Stimulated activated naive CD8-positive, alpha-beta T cell treated with anti-CD3 and anti-CD28 coated beads, Interleukin-15, Interleukin-2, amounts not matched to agents 100 ng/mL and 50 ng/mL, for 24 hours (primary cell): ENCODE results near the gene HSD17B4.
"Not testable (repeated sequence)": the region's sequence is repeated elsewhere in the genome, so short reads cannot be mapped to it uniquely, and the experiment has no call there.

ENCODE experiments used
- H3K27ac Mint-ChIP-seq: one replicate; pipeline ENCODE4 v1.8.0; 2021; ENCODE audit warnings: mild to moderate bottlenecking, mixed read lengths
- H3K27me3 Mint-ChIP-seq: one replicate; pipeline ENCODE4 v1.8.0; 2021; ENCODE audit warnings: mixed read lengths
- H3K36me3 Mint-ChIP-seq: one replicate; pipeline ENCODE4 v1.8.0; 2021; ENCODE audit warnings: low read depth, mixed read lengths
- H3K4me1 Mint-ChIP-seq: one replicate; pipeline ENCODE4 v1.8.0; 2021; ENCODE audit warnings: low read depth, mixed read lengths
- H3K4me3 Mint-ChIP-seq: one replicate; pipeline ENCODE4 v1.8.0; 2021; ENCODE audit warnings: mild to moderate bottlenecking, mixed read lengths
- H3K9me3 Mint-ChIP-seq: one replicate; pipeline ENCODE4 v1.8.0; 2021; ENCODE audit warnings: mixed read lengths

Gene HSD17B4

DNA sequence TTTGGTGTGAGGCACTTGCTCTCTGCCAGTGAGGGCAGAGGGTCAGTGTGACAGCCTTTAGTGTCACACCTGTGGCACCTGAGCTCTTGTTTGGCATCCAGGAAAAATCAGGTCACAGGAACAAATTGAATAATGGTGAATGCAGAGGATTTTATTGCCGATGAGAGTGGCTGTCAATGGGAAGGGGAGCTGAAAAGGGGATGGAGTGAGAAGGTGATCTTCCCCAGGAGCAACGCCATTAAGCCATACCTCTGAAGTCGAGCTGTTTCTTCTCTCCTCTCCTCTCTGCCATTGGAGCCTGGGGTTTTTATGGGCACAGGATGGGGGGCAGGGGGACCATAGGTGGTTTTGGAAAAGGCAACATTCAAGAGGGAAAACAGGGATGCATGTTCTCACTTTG lies 2.4 kb upstream of the HSD17B4 start:
- H3K36me3 Mint-ChIP-seq: no peaks in the 10 kb centered on the region
- H3K4me1 Mint-ChIP-seq: peaks cover 22% of the 10 kb centered on the region
- peaks cover 4% of the 10 kb centered on the region for H3K9me3 Mint-ChIP-seq
- H3K27me3 Mint-ChIP-seq: no peaks in the 10 kb centered on the region
- no peak overlapping the region for H3K27ac Mint-ChIP-seq
- no peak overlapping the region for H3K4me3 Mint-ChIP-seq

DNA sequence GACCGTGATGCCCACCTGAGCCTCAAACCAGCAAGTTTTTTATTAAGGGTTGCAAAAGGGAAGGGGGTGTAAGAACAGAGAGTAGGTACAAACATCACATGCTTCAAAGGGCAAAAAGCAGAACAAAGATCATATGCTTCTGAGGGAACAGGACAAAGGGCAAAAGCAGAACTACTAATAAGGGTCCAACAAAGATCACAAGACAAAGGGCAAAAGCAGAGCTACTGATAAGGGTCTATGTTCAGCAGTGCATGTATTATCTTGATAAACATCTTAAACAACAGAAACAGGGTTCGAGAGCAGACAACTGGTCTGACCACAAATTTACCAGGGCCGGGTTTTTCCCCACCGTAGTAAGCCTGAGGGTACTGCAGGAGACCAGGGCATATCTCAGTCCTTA lies 1.7 kb upstream of the HSD17B4 start:
- H3K27me3 Mint-ChIP-seq, H3K9me3 Mint-ChIP-seq, H3K4me3 Mint-ChIP-seq, H3K36me3 Mint-ChIP-seq, H3K27ac Mint-ChIP-seq: not testable (repeated sequence)
- H3K4me1 Mint-ChIP-seq: peaks cover 22% of the 10 kb centered on the region

DNA sequence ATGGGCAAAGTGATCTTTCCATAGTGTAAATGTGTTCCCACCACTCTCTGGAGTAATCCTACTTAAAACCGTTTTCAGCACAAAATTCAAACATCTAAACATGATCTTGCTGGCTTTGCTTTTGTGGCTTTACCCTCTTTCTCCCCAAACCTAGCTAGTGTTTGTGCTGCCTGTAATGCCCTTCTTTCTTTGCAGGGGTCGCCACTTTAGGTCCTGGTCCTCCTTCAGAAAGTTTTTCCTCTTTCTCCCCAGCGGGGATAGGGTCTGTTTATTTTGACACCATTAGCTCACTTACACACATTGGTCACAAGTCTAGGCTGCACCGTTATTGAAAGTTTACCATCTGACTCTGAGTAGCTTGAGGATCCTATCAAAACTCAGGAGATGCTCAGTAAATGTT lies 736 bp upstream of the HSD17B4 start:
- Mint-ChIP-seq H3K27ac (no peak overlapping the region), H3K4me3 (peak overlapping the region; percentile 91), H3K27me3 (no peaks in the 10 kb centered on the region), H3K36me3 (no peaks in the 10 kb centered on the region), H3K4me1 (peaks cover 22% of the 10 kb centered on the region), H3K9me3 (peaks cover 4% of the 10 kb centered on the region)

DNA sequence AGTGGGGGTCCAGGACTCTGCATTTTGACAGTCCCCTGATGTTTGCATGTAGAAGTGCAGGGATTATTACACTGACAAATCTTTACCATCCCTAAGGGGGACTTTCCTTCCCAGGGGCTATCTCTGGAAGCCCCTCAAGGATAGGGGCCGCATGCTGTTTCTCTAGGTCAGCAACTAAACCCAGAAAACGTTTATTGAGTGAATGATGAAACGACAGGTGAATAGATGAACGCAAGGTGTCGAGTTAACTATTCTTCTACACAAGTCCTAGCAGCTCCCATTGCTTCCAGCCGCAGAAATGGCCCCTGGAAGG lies 281 bp upstream of the HSD17B4 start:
- H3K36me3 Mint-ChIP-seq: no peaks in the 10 kb centered on the region
- H3K4me3 Mint-ChIP-seq: peak overlapping the region; percentile 91
- peak overlapping the region; percentile 85 for H3K27ac Mint-ChIP-seq
- H3K4me1 Mint-ChIP-seq: peaks cover 22% of the 10 kb centered on the region
- H3K9me3 Mint-ChIP-seq: peaks cover 4% of the 10 kb centered on the region
- H3K27me3 Mint-ChIP-seq: no peaks in the 10 kb centered on the region

DNA sequence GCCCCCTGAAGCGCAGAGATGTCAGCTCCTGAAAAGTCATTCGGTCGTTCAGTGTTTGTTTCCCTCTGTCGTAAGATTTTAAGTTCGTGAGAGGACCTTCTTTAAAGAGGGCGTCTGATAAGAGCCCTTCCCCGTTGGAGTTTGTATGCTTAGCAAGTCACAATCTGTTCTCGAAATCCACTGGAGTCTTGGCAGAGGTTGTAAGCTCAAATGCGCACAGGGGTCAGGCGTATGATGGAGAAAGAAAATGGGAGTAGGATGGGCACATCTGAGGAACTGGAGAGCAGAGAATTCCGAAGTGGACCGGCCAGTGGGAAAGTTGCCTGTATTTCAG lies 710 bp downstream of the HSD17B4 start:
- Mint-ChIP-seq H3K27ac (peak overlapping the region; percentile 85), H3K9me3 (peaks cover 4% of the 10 kb centered on the region), H3K4me1 (peaks cover 22% of the 10 kb centered on the region), H3K36me3 (no peaks in the 10 kb centered on the region), H3K4me3 (peak overlapping the region; percentile 91), H3K27me3 (no peaks in the 10 kb centered on the region)

DNA sequence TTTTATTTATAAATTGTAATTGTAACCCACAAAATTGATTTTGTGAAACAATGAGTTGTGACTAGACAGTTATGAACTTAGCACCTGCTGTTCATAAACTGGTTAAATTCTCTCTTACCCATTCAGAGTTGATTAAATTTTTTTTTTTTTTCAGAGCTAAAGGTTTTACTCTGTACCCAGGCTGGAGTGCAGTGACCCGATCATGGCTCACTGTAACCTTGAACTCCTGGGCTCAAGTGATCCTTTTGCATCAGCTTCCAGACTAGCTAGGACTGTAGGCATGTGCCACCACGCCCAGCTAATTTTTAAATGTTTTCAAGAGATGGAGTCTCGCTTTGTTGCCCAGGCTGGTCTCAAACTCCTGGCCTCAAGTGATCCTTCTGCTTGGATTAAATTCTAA lies 1.9 kb downstream of the HSD17B4 start:
- H3K27me3 Mint-ChIP-seq: no peaks in the 10 kb centered on the region
- peaks cover 29% of the 10 kb centered on the region for H3K4me1 Mint-ChIP-seq
- H3K27ac Mint-ChIP-seq: no peak overlapping the region
- no peak overlapping the region for H3K4me3 Mint-ChIP-seq
- H3K36me3 Mint-ChIP-seq: no peaks in the 10 kb centered on the region
- H3K9me3 Mint-ChIP-seq: peaks cover 4% of the 10 kb centered on the region

DNA sequence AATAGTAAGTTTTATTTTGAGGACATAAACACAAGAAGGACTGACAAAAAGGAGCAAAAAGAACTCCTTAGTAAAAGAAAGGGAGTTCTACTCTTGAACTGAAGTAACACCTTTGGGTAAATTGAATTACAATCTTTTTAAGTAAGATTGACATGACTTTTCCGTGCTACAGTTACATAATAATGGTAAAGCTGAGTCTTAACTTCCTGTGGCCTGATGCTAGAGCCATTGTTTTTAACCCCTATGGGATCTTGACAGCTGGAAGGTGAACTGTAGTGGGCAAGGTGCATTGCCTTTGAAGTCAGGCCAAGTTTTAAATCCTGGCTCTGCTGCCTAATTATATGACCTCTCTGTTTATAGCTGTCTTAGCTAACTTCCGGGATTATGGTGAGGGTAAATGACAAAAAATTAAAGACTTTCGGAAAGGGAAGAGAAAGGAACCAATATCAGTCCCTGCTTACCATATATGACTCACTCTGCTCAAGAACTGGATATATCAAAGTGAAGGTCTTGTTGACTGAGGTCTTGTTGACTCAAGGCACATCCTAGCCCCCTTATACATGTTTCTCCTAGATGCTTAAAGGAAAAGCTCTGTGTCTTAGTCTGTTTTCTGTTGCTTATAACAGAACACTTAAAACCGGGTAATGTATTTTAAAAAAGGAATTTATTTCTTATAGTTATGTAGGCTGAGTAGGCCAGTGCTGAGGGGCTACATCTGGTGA lies 6.8 kb downstream of the HSD17B4 start:
- Mint-ChIP-seq H3K4me3 (no peak overlapping the region), H3K36me3 (peaks cover 6% of the 10 kb centered on the region), H3K4me1 (peaks cover 9% of the 10 kb centered on the region), H3K9me3 (no peaks in the 10 kb centered on the region), H3K27me3 (no peaks in the 10 kb centered on the region), H3K27ac (no peak overlapping the region)

DNA sequence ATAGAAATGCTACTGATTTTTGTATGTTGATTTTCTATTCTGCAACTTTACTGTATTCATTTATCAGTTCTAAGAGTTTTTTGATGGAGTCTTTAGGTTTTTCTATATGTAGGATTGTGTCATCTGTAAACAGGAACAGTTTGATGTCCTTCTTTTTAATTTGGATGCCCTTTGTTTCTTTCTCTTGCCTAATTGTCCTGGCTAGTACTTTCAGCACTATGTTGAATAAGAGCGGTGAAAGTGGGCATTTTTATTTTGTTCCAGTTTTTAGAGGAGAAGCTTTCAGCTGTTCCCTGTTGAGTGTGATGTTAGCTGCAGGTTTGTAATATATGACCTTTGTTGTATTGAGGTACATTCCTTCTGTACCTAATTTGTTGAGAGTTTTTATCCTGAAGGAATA lies 13.3 kb downstream of the HSD17B4 start:
- H3K4me3 Mint-ChIP-seq: no peak overlapping the region
- H3K9me3 Mint-ChIP-seq: peaks cover 29% of the 10 kb centered on the region
- H3K4me1 Mint-ChIP-seq: peaks cover 30% of the 10 kb centered on the region
- no peaks in the 10 kb centered on the region for H3K27me3 Mint-ChIP-seq
- H3K36me3 Mint-ChIP-seq: peaks cover 62% of the 10 kb centered on the region
- H3K27ac Mint-ChIP-seq: no peak overlapping the region

DNA sequence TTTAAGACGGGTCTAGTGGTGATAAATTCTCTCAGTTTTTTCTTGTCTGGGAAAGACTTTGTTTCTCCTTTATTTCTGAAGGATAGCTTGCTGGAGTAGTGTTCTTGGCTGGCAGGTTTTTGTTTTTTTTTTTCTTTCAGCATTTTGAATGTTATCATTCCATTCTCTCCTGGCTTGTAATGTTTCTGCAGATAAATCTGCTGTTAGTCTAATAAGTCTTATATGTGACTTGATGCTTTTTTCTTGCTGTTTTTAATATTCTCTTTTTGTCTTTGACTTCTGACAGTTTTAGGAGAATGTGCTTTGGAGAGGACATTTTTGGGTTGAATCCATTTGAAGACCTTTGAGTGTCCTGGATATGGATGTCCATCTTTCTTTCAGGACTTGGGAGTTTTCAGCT lies 16.0 kb downstream of the HSD17B4 start:
- Mint-ChIP-seq H3K4me1 (peaks cover 37% of the 10 kb centered on the region), H3K36me3 (peaks cover 64% of the 10 kb centered on the region), H3K9me3 (peaks cover 29% of the 10 kb centered on the region), H3K27ac (no peak overlapping the region), H3K4me3 (no peak overlapping the region), H3K27me3 (no peaks in the 10 kb centered on the region)

DNA sequence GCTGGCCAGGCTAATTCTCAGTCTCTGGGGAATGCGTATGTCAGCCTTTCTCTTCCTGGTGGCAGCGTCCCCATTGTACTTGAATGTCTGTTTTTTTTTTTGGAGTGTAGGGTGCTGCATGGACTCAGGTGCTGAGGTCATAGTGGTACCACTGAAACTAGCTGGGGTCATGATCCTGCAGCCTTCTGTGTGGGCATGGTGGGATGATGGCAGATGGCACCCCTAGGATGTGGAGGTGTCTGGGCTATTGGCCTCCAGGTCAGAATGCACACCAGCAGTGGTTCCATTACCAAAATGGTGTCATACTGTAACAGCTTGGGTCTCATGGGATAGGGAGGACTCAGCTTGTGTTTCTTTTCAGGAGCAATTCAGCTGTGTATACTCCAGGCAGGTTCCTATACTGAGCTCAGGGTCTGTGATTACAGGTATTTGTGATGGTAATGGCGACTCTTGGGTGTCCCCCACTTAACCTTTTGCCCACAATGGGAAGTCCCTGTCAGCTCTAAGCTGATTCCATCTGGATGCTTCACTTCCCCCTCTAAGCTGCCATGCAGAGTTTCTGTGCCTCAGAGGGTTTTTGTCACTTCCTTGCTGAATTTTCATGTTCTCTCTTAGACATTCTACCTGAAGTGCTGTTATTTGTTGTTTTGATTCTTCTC lies 17.9 kb downstream of the HSD17B4 start:
- H3K9me3 Mint-ChIP-seq: peaks cover 27% of the 10 kb centered on the region
- no peaks in the 10 kb centered on the region for H3K27me3 Mint-ChIP-seq
- no peak overlapping the region for H3K4me3 Mint-ChIP-seq
- H3K36me3 Mint-ChIP-seq: peaks cover 63% of the 10 kb centered on the region
- no peak overlapping the region for H3K27ac Mint-ChIP-seq
- H3K4me1 Mint-ChIP-seq: peaks cover 29% of the 10 kb centered on the region

DNA sequence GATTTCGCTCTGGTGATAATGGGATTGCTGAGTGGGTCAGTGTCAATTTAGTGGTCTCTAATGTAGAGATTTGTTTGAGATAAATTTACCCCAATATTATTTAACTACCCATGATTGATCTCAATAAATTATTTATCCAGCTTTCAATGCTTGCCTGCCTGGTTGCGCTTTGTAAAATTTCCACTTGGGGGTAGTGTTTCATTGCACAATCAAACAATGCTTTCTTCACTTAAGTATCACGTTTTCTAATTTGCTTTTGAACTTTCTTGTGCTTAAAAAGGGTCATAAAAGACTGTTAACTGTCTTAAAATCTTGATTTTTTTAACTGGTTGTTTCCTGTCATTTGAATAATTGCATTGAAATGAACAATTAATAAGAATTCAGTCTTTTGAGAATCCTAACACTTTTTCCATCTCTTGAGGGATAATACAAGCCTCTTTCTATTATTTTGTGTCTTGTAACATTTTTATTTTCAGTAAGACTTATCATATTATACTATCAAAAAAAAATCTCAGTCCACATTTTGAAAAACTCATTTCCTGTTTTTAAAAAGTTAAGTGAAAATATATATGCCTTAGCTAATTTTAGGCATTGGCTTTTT lies 18.7 kb downstream of the HSD17B4 start:
- Mint-ChIP-seq H3K4me3 (no peak overlapping the region), H3K9me3 (peaks cover 25% of the 10 kb centered on the region), H3K4me1 (peaks cover 23% of the 10 kb centered on the region), H3K27ac (no peak overlapping the region), H3K27me3 (no peaks in the 10 kb centered on the region), H3K36me3 (peaks cover 59% of the 10 kb centered on the region)

DNA sequence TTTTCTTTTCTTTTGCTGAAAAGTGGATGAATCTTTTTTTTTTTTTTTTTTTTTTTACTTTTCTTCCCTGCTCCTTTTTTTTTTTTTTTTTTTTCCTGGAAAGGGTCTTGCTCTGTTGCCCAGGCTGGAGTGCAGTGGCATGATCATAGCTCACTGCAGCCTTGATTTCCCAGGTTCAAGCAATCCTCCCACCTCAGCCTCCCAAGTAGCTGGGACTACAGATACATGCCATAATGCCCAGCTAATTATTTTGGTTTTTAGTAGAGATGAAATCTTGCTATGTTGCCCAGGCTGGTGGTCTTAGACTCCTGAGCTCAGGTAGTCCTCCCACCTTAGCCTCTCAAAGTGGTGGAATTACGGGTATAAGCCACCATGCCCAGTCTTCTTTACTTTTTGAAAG lies 20.9 kb downstream of the HSD17B4 start:
- H3K27me3 Mint-ChIP-seq: no peaks in the 10 kb centered on the region
- no peak overlapping the region for H3K27ac Mint-ChIP-seq
- peaks cover 43% of the 10 kb centered on the region for H3K36me3 Mint-ChIP-seq
- peaks cover 10% of the 10 kb centered on the region for H3K4me1 Mint-ChIP-seq
- H3K9me3 Mint-ChIP-seq: peaks cover 6% of the 10 kb centered on the region
- no peak overlapping the region for H3K4me3 Mint-ChIP-seq

DNA sequence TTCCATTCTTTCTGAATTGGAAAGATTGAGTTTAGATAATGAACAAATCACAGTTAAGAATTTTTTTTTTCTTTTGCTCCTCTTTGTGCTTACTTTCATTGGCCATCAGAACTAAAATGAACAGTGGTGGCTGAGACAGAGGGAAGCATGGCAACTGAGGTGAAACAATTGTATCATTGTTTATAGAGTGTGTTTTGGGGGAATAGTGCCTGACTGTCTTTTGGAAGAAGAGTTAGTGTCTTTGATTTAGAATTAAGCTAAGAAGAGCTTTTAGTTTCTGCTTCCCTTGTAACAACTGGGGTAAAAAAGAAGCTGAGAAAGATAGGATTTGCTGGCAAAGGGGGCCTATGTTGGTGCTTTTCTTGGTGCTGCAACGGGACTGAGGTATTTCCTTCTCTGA lies 24.0 kb downstream of the HSD17B4 start:
- Mint-ChIP-seq H3K27ac (no peak overlapping the region), H3K27me3 (no peaks in the 10 kb centered on the region), H3K4me3 (no peak overlapping the region), H3K36me3 (peaks cover 51% of the 10 kb centered on the region), H3K9me3 (no peaks in the 10 kb centered on the region), H3K4me1 (peaks cover under 1% of the 10 kb centered on the region)

DNA sequence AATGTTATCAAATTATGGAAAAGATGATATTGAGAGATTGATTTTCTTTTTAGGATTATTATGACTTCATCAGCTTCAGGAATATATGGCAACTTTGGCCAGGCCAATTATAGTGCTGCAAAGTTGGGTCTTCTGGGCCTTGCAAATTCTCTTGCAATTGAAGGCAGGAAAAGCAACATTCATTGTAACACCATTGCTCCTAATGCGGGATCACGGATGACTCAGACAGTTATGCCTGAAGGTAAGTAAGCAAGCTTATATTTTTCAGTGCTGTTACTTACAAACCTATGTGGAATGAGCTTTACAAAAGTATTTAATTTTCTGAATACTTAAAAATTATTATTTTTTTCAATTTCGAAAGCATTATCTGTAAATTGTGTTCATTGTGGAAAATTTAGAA lies 26.5 kb downstream of the HSD17B4 start:
- Mint-ChIP-seq H3K9me3 (no peaks in the 10 kb centered on the region), H3K36me3 (peaks cover 60% of the 10 kb centered on the region), H3K4me3 (no peak overlapping the region), H3K27me3 (no peaks in the 10 kb centered on the region), H3K4me1 (no peaks in the 10 kb centered on the region), H3K27ac (no peak overlapping the region)

DNA sequence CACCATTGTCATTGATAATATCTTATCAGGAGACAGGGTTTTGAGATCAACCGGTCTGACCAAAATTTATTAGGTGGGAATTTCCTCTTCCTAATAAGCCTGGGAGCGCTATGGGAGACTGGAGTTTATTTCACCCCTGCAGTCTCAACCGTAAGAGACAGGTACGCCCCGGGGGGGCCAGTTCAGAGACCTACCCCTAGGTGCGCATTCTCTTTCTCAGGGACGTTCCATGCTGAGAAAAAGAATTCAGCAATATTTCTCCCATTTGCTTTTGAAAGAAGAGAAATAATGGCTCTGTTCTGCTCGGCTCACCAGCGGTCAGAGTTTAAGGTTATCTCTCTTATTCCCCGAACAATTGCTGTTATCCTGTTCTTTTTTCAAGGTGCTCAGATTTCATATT lies 28.3 kb downstream of the HSD17B4 start:
- not testable (repeated sequence) for H3K4me3 Mint-ChIP-seq, H3K4me1 Mint-ChIP-seq, H3K27ac Mint-ChIP-seq, H3K27me3 Mint-ChIP-seq, H3K9me3 Mint-ChIP-seq
- H3K36me3 Mint-ChIP-seq: peaks cover 52% of the 10 kb centered on the region

DNA sequence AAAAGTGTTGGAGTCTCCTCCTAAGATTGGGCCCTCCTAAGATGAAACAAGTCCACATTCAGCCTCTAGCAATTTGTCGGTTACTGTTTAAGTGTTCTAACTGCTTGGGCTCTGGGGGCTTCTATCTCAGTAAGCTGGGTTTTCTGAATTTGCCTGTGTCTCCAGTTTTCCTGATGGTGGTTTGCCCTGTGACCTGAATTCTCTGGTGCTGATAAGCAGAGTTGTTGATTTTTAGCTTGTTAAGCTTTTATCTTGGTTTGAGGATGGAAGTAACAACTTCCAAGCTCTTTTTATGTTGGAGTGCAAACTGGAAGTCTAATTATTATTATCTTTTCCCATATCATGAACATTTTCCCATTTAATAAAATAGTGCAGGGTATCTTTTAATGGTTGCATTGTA lies 30.9 kb downstream of the HSD17B4 start:
- H3K36me3 Mint-ChIP-seq: peaks cover 49% of the 10 kb centered on the region
- H3K27ac Mint-ChIP-seq: no peak overlapping the region
- H3K9me3 Mint-ChIP-seq: no peaks in the 10 kb centered on the region
- no peak overlapping the region for H3K4me3 Mint-ChIP-seq
- H3K27me3 Mint-ChIP-seq: no peaks in the 10 kb centered on the region
- no peaks in the 10 kb centered on the region for H3K4me1 Mint-ChIP-seq
